ENCODE data around the gene LTC4S. TPM values are rescaled to one million over a fixed set of nuclear protein-coding genes. Genes with fewer than 3 reads are reported as not detected.

Gene LTC4S
- total RNA-seq, 1 experiment from 2014 or later: 2.2 TPM

DNA sequence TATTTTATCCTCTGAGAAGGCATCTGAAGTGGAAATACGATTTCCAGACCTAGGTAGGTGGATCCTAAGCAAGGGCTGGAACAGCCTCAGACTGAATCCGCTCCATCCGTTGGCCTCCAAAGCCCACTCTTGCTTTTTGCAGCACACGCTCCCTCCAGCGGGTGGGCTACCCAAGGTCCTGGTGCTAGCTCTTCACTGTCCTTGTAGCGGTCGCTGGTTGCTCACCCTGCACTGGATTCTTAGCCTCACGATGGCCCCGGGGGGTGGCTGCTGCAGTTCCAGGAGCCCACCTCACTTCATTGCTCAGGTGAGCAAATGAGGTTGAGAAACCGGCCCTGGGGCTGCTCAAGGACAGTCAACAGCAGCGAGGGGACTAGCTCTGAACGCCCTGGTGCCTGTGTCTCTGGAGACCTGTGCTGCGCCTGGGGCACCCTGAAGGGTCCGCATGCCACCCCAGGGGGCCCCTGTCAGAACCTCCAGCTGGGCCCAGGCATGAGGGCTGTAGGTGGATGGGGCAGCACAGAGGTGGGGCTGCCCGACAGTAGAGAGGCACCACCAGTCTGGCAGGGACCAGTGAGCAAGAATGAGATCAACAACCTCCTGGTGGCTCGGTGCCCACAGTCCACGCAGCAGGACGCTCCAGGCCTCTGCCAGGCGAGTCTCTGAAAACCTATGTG, 8.6 kb downstream of the LTC4S start:
- intact Hi-C loops (cut with micrococcal nuclease): no loop called here
- no TSS peak for BruUV-seq (replicated peaks)
- TF ChIP-seq, protein P1, sequence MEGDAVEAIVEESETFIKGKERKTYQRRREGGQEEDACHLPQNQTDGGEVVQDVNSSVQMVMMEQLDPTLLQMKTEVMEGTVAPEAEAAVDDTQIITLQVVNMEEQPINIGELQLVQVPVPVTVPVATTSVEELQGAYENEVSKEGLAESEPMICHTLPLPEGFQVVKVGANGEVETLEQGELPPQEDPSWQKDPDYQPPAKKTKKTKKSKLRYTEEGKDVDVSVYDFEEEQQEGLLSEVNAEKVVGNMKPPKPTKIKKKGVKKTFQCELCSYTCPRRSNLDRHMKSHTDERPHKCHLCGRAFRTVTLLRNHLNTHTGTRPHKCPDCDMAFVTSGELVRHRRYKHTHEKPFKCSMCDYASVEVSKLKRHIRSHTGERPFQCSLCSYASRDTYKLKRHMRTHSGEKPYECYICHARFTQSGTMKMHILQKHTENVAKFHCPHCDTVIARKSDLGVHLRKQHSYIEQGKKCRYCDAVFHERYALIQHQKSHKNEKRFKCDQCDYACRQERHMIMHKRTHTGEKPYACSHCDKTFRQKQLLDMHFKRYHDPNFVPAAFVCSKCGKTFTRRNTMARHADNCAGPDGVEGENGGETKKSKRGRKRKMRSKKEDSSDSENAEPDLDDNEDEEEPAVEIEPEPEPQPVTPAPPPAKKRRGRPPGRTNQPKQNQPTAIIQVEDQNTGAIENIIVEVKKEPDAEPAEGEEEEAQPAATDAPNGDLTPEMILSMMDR (IDR thresholded peaks at IDR 0.05; ENCODE audit: unreplicated experiment): no peak
- DNase-seq (ENCODE audit: unreplicated experiment): no peak
- Mint-ChIP-seq H3K4me3 (ENCODE audit: unreplicated experiment) (no peak overlapping the region), H3K4me1 (ENCODE audit: insufficient read depth, unreplicated experiment) (peaks cover 24% of the 10 kb centered on the region), H3K36me3 (ENCODE audit: insufficient read depth, unreplicated experiment) (peaks cover 46% of the 10 kb centered on the region), H3K9me3 (ENCODE audit: unreplicated experiment) (no peaks in the 10 kb centered on the region), H3K27me3 (ENCODE audit: insufficient read depth, unreplicated experiment) (no peaks in the 10 kb centered on the region), H3K27ac (ENCODE audit: low read depth, unreplicated experiment) (no peak overlapping the region)
- ChIA-PET POLR2A (interaction anchor here (0.6 to 2.4 kb wide), 2 partner anchors 18 to 43 kb away, joined by 3 to 5 read pairs; partner anchors contain the start of gene SQSTM1), CTCF (interaction anchor here (0.6 to 0.8 kb wide), 3 partner anchors 8 to 52 kb away, joined by 3 to 5 read pairs (median 3); partner anchors contain the start of gene LTC4S)

DNA sequence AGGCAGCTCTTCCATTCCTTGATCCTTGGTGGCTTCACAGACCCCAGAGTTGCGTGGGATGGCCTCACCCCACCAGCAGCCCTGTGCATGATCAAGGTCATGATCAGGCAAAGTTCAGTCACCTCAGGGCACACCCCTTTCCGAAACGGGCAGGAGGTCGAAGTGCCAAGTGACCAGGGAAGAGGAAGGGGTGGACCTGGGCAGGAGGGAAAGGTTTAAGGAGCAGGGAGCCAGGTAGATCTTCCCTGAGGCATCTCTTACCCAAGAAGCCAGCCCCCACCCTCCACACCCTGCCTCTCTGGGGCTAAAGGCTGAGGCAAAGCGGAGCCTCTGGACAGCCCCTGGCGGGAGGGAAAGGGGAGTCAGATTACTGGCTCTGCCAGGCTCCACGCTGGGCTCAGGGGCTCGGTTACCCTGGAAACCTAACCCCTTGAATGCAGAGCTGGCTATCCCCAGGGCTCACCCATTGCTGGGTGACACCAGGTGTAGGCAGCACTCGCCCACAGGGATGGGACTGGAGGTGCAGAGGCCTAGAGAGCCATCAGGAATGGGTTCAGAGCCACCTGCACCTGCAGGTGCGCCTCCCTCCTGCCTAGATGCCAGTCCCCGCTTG, 9.3 kb downstream of the LTC4S start:
- intact Hi-C loops (cut with micrococcal nuclease): no loop called here
- TF ChIP-seq, protein P1 (IDR thresholded peaks at IDR 0.05; ENCODE audit: unreplicated experiment): no peak
- H3K27me3 Mint-ChIP-seq (ENCODE audit: insufficient read depth, unreplicated experiment): no peaks in the 10 kb centered on the region
- ChIA-PET POLR2A (interaction anchor here (1.4 to 2.4 kb wide), 2 partner anchors 18 to 40 kb away, joined by 3 to 5 read pairs; partner anchors contain the start of gene SQSTM1), CTCF (interaction anchor here (0.8 kb wide), 1 partner anchor 9 kb away, joined by 3 read pairs; the partner anchor contains the start of gene LTC4S)
- DNase-seq (ENCODE audit: unreplicated experiment): no peak
- peaks cover 26% of the 10 kb centered on the region for H3K4me1 Mint-ChIP-seq (ENCODE audit: insufficient read depth, unreplicated experiment)
- peak overlapping the region; percentile 92 for H3K27ac Mint-ChIP-seq (ENCODE audit: low read depth, unreplicated experiment)
- no TSS peak for BruUV-seq (replicated peaks)
- H3K4me3 Mint-ChIP-seq (ENCODE audit: unreplicated experiment): no peak overlapping the region
- H3K9me3 Mint-ChIP-seq (ENCODE audit: unreplicated experiment): no peaks in the 10 kb centered on the region
- peaks cover 46% of the 10 kb centered on the region for H3K36me3 Mint-ChIP-seq (ENCODE audit: insufficient read depth, unreplicated experiment)

DNA sequence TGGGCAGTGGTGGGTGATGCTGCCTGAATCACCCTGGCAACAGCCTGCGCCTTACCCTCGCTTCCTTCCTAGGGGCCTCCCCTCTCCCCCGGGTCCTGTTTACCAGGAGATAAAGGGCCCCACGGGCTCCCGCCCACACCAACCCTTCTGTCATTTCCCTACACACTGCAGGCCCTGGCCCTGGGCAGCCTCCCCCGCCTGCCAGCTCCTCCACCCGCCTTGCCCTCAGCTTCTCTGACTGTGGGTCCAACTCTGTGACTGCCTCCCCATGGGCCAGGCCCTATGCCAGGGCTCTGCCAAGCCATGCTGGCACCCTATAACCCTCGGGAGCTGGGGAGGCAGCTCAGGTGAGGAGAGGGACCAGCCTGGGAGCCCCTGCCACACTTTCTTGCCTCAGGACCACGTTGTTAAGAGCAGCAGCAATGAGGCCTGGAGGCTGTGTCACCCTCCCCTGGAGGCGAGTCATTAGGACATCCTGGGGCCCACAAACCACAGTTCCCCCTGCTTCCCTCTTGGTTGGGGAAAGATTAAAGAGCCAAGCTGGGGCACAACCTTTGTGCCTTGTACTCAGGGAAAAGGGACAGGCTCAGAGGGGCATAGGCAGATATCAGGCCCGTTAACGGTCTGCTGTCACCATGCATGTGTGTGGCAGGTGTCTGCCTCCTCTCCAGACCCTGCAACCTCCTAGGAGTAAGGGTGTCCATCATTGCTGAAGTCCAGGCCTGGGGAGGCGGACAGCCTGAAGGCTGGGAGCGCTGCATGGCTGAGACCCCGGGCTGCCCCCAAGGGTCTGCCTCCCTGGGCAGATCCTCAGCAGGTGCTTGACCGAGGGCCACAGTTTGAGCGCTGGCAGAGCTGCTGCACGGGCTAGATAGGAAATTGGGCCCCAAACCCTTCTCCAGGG, 10.1 kb downstream of the LTC4S start:
- peaks cover 29% of the 10 kb centered on the region for H3K4me1 Mint-ChIP-seq (ENCODE audit: insufficient read depth, unreplicated experiment)
- no peaks in the 10 kb centered on the region for H3K27me3 Mint-ChIP-seq (ENCODE audit: insufficient read depth, unreplicated experiment)
- H3K4me3 Mint-ChIP-seq (ENCODE audit: unreplicated experiment): no peak overlapping the region
- H3K36me3 Mint-ChIP-seq (ENCODE audit: insufficient read depth, unreplicated experiment): peaks cover 46% of the 10 kb centered on the region
- TF ChIP-seq, protein P1 (IDR thresholded peaks at IDR 0.05; ENCODE audit: unreplicated experiment): no peak
- DNase-seq (ENCODE audit: unreplicated experiment): no peak
- H3K27ac Mint-ChIP-seq (ENCODE audit: low read depth, unreplicated experiment): peak overlapping the region; percentile 92
- BruUV-seq (replicated peaks): no TSS peak
- no peaks in the 10 kb centered on the region for H3K9me3 Mint-ChIP-seq (ENCODE audit: unreplicated experiment)
- CTCF ChIA-PET: no interaction called here
- POLR2A ChIA-PET: interaction anchor here (1.4 to 6.2 kb wide), 4 partner anchors 15 to 71 kb away, joined by 3 to 134 read pairs (median 21); partner anchors contain the start of genes MAML1 and SQSTM1
- intact Hi-C loops (cut with micrococcal nuclease): no loop called here
